Panc1 (cell line): Measurements from ENCODE around the gene SLCO4A1. TPM values are rescaled to one million over a fixed set of nuclear protein-coding genes. Genes with fewer than 3 reads are reported as not detected.

Experiments
- ATAC-seq: fragments of 200-7000 bp; cut with Tn5 transposase; 2 replicates; pipeline ENCODE4 v1.9.1; 2020; ENCODE audit warnings: mild to moderate bottlenecking, moderate library complexity
- BruUV-seq: library from RNA; stranded (reverse); fragments of 400-500 nt; replicated peaks from 2 replicates; lab custom pipeline; 2021; lab: Mats Ljungman, UMichigan
- CTCF ChIA-PET: fragments of 300-600 bp; sonication (Branson Sonifier 250); formaldehyde crosslinking; loops from one replicate; lab custom pipeline; 2022; ENCODE audit warnings: antibody characterized with exemption; lab: Charles Lee
- POLR2A ChIA-PET: fragments of 300-600 bp; sonication (Branson Sonifier 250); formaldehyde crosslinking; loops from one replicate; lab custom pipeline; 2022; ENCODE audit warnings: antibody characterized with exemption; lab: Charles Lee
- DNase-seq: peaks from one replicate; pipeline ENCODE4 v3.0.0-alpha.2; 2010; ENCODE audit warnings: low read depth, low spot score
- H3K27ac ChIP-seq: 2 replicates; pipeline ENCODE4 v1.5.1; 2011; ENCODE audit warnings: mild to moderate bottlenecking, low read length, inconsistent platforms
- H3K27me3 ChIP-seq: fragments of 200-500 bp; sonication (Bioruptor generic); 2 replicates; pipeline ENCODE4 v1.6.0; 2014; ENCODE audit warnings: low read length, inconsistent platforms; ENCODE audit not compliant: control insufficient read depth, insufficient read depth
- H3K36me3 ChIP-seq: fragments of 200-500 bp; sonication (Bioruptor generic); 2 replicates; pipeline ENCODE4 v1.5.1; 2014; ENCODE audit warnings: inconsistent platforms, mild to moderate bottlenecking, low read length, moderate library complexity; ENCODE audit not compliant: control insufficient read depth, insufficient read depth
- H3K4me1 ChIP-seq: 2 replicates; pipeline ENCODE4 v1.5.1; 2011; ENCODE audit warnings: inconsistent platforms, mild to moderate bottlenecking, low read length, moderate library complexity; ENCODE audit not compliant: control insufficient read depth, insufficient read depth
- H3K4me3 ChIP-seq, 2 experiments: 2 replicates each; pipeline ENCODE4 v1.5.1; 2011 to 2012; ENCODE audit warnings: low read depth in 2 of 2, low read length in 2 of 2, mild to moderate bottlenecking in 2 of 2, inconsistent platforms in 1 of 2, moderate library complexity in 1 of 2
- H3K9me3 ChIP-seq: fragments of 200-500 bp; sonication (Bioruptor generic); 2 replicates; pipeline ENCODE4 v1.5.1; 2014; ENCODE audit warnings: low read depth, mild to moderate bottlenecking, inconsistent platforms, low read length, moderate library complexity; ENCODE audit not compliant: control insufficient read depth, insufficient read depth
- POLR2AphosphoS5 ChIP-seq: IDR thresholded peaks from 2 replicates; pipeline ENCODE4 v1.6.1; 2012; ENCODE audit warnings: mild to moderate bottlenecking, low read depth, low read length, moderate library complexity
- REST ChIP-seq, 2 experiments: IDR thresholded peaks; 2 replicates each; pipeline ENCODE4 v1.6.1; 2011 to 2012; ENCODE audit warnings: low read depth in 2 of 2, control low read depth in 1 of 2, low read length in 1 of 2, mild to moderate bottlenecking in 1 of 2, moderate library complexity in 1 of 2; ENCODE audit not compliant: insufficient read depth in 1 of 2
- SIN3A ChIP-seq: IDR thresholded peaks from 2 replicates; pipeline ENCODE4 v1.6.1; 2012; ENCODE audit warnings: low read depth, mild to moderate bottlenecking, low read length, moderate library complexity, borderline replicate concordance; ENCODE audit not compliant: insufficient read depth
- TCF7L2 ChIP-seq: IDR thresholded peaks from 2 replicates; pipeline ENCODE4 v1.6.1; 2011; ENCODE audit warnings: mild to moderate bottlenecking, low read depth, low read length, inconsistent platforms
- in situ Hi-C: cut with HindIII; loops from 2 replicates; pipeline ENCODE4 v1.10.0; 2016; ENCODE audit warnings: low sequenced_read_pairs, low pct_unique_long_range_greater_than_20kb
- intact Hi-C: fragments of 100-400 bp; cut with micrococcal nuclease; formaldehyde crosslinking; loops from one replicate; pipeline ENCODE4 v1.10.0; 2022; ENCODE audit not compliant: unreplicated experiment
- total RNA-seq: library from RNA; stranded (reverse); gene quantifications from one replicate; pipeline ENCODE4 v1.2.1, GENCODE V29; 2021; ENCODE audit not compliant: unreplicated experiment
- TF ChIP-seq, protein P1 (sequence below): fragments of 450-650 bp; IDR thresholded peaks from 2 replicates; pipeline ENCODE4 v1.5.1; 2017; ENCODE audit warnings: mild to moderate bottlenecking

Gene SLCO4A1
- total RNA-seq, 1 experiment from 2014 or later, result 167 TPM

- CTCF ChIA-PET, result interaction anchor here (0.7 kb wide), 2 partner anchors 129 to 137 kb away, joined by 3 to 4 read pairs; no protein-coding TSS in a partner anchor
- Histone ChIP-seq H3K4me3 (no peak overlapping the region), H3K27me3 (no peaks in the 10 kb centered on the region), H3K36me3 (no peaks in the 10 kb centered on the region), H3K4me1 (peaks cover 17% of the 10 kb centered on the region), H3K27ac (no peak overlapping the region), H3K9me3 (peaks cover 9% of the 10 kb centered on the region; the same call in 1 of the 2 replicates)
- TF ChIP-seq REST (IDR thresholded peaks at IDR 0.05; ENCODE audit: insufficient read depth in 1 of 2, low read depth in 2 of 2, low read length in 1 of 2) (no peak), SIN3A (no peak), POLR2AphosphoS5 (no peak), TCF7L2 (no peak)
- TF ChIP-seq, protein P1, sequence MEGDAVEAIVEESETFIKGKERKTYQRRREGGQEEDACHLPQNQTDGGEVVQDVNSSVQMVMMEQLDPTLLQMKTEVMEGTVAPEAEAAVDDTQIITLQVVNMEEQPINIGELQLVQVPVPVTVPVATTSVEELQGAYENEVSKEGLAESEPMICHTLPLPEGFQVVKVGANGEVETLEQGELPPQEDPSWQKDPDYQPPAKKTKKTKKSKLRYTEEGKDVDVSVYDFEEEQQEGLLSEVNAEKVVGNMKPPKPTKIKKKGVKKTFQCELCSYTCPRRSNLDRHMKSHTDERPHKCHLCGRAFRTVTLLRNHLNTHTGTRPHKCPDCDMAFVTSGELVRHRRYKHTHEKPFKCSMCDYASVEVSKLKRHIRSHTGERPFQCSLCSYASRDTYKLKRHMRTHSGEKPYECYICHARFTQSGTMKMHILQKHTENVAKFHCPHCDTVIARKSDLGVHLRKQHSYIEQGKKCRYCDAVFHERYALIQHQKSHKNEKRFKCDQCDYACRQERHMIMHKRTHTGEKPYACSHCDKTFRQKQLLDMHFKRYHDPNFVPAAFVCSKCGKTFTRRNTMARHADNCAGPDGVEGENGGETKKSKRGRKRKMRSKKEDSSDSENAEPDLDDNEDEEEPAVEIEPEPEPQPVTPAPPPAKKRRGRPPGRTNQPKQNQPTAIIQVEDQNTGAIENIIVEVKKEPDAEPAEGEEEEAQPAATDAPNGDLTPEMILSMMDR, result no peak
- in situ Hi-C loops, result no loop called here
- BruUV-seq, result no TSS peak
- DNase-seq (no peak), ATAC-seq (no peak)
- POLR2A ChIA-PET, result interaction anchor here (0.7 kb wide), 1 partner anchor 56 kb away, joined by 7 read pairs; no protein-coding TSS in a partner anchor
- intact Hi-C loops, result no loop called here
Observed at GRCh38 chr20:62678553-62678952, 36.2 kb downstream of the SLCO4A1 start.

DNA sequence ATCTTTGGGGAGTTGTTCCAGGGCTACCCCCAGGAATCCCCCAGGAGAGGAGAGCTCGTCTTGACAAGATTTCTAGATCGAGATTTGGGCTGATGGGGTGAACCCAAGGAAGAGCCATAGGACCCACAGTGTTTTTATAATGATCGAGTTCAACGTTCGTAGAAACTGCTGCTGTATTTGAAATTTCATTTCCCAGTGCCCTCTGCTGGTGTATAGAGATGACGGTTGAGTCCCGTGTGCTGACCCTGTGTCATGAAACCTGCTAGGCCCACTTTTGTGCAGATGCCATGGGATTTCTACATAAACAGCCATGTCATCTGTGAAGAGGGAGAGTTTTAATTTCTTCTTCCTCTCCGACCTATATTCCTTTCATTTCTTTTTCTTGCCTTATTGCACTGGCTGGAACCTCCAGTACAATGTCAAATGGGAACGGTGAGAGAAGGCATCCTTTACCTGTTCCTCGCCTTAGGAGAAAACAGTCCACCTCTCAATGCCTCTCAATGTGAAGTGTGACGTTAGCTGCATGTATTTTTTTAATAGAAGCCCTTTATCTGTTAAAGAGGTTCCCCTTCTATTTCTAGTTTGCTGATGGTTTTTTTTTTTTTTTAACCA, 37.8 kb downstream of the SLCO4A1 start:
- H3K27me3 ChIP-seq, result no peaks in the 10 kb centered on the region
- H3K4me3 ChIP-seq, result no peak overlapping the region
- H3K9me3 ChIP-seq, result peaks cover 9% of the 10 kb centered on the region; the same call in 1 of the 2 replicates
- intact Hi-C loops (no loop called here), in situ Hi-C loops (no loop called here)
- no peak for ATAC-seq
- H3K27ac ChIP-seq, result no peak overlapping the region
- CTCF ChIA-PET, result no interaction called here
- DNase-seq, result no peak
- no peak for TF ChIP-seq TCF7L2
- TF ChIP-seq, protein P1, result no peak
- no peak for TF ChIP-seq REST (IDR thresholded peaks at IDR 0.05; ENCODE audit: insufficient read depth in 1 of 2, low read depth in 2 of 2, low read length in 1 of 2)
- TF ChIP-seq POLR2AphosphoS5, result no peak
- TF ChIP-seq SIN3A, result no peak
- H3K4me1 ChIP-seq, result peaks cover 12% of the 10 kb centered on the region
- POLR2A ChIA-PET, result no interaction called here
- BruUV-seq, result no TSS peak
- H3K36me3 ChIP-seq, result no peaks in the 10 kb centered on the region
